ENCODE measurements around the gene ANKMY1.

ANKMY1 gene

GRCh38 chr2:240443891-240444301 is 113.9 kb downstream of the ANKMY1 start:
- DNase-seq, result no peak

GRCh38 chr2:240442891-240443715 is 114.7 kb downstream of the ANKMY1 start:
- DNase-seq, result no peak

- DNase-seq, result no peak
These were observed 115.8 kb downstream of the ANKMY1 start for GRCh38 chr2:240441993-240442411.

GRCh38 chr2:240441326-240441992 is 116.3 kb downstream of the ANKMY1 start:
- DNase-seq, result no peak

- DNase-seq, result no peak
These were observed 117.0 kb downstream of the ANKMY1 start for GRCh38 chr2:240440704-240441320.

GRCh38 chr2:240440251-240440650 is 117.5 kb downstream of the ANKMY1 start:
- DNase-seq, result no peak

GRCh38 chr2:240439698-240440151 is 118.1 kb downstream of the ANKMY1 start:
- DNase-seq, result no peak

- no peak for DNase-seq
These were observed 118.7 kb downstream of the ANKMY1 start for GRCh38 chr2:240438810-240439697.

GRCh38 chr2:240437861-240438809 is 119.7 kb downstream of the ANKMY1 start:
- DNase-seq, result peak; percentile 29 to 63

- DNase-seq, result no peak
These were observed 120.3 kb downstream of the ANKMY1 start for GRCh38 chr2:240437551-240437860.

- peak in 1 of 2 experiments; percentile 8 for DNase-seq
These were observed 120.9 kb downstream of the ANKMY1 start for GRCh38 chr2:240436683-240437550.

- no peak for DNase-seq
These were observed 121.7 kb downstream of the ANKMY1 start for GRCh38 chr2:240435948-240436682.

- peak; percentile 19 to 78 for DNase-seq
These were observed 122.3 kb downstream of the ANKMY1 start, which contains the start of gene GPC1 for GRCh38 chr2:240435457-240435947. GPC1 (plus strand) TSS chr2:240435663; CDS start chr2:240435919, 256 bp downstream.

GRCh38 chr2:240434728-240435456 is 122.9 kb downstream of the ANKMY1 start:
- peak; percentile 52 to 92 for DNase-seq

GRCh38 chr2:240433973-240434727 is 123.6 kb downstream of the ANKMY1 start:
- no peak for DNase-seq

- DNase-seq, result no peak
These were observed 124.7 kb downstream of the ANKMY1 start for GRCh38 chr2:240432820-240433801.

GRCh38 chr2:240432430-240432819 is 125.4 kb downstream of the ANKMY1 start:
- DNase-seq, result no peak
